SH-SY5Y (cell line): ENCODE results near the gene TBX15.

Source experiments
- GATA2 ChIP-seq: IDR thresholded peaks from 2 replicates; pipeline ENCODE4 v1.6.1; 2011; ENCODE audit warnings: mild to moderate bottlenecking, low read depth, low read length
- GATA3 ChIP-seq: IDR thresholded peaks from 2 replicates; pipeline ENCODE4 v1.6.1; 2011; ENCODE audit warnings: low read depth, mild to moderate bottlenecking, low read length, moderate library complexity

Gene TBX15

GRCh38 chr1:118846443-118846842 is 141.7 kb downstream of the TBX15 start:
- TF ChIP-seq GATA3 = no peak
- TF ChIP-seq GATA2 = no peak

- TF ChIP-seq GATA2 (no peak), GATA3 (no peak)
Observed at GRCh38 chr1:118842452-118843201, 145.5 kb downstream of the TBX15 start.

- TF ChIP-seq GATA2 (no peak), GATA3 (no peak)
Observed at GRCh38 chr1:118841521-118841920, 146.6 kb downstream of the TBX15 start.
